GM12892 (cell line): ENCODE results near the gene BDP1.
"Not testable (repeated sequence)": the region's sequence is repeated elsewhere in the genome, so short reads cannot be mapped to it uniquely, and the experiment has no call there.

ENCODE experiments used
- POLR2A ChIP-seq: IDR thresholded peaks from 2 replicates; pipeline ENCODE4 v1.6.1; 2011; ENCODE audit warnings: low read depth, low read length, control low read depth
- POLR2AphosphoS5 ChIP-seq: IDR thresholded peaks from 2 replicates; pipeline ENCODE4 v1.6.1; 2011; ENCODE audit warnings: low read depth, low read length, control low read depth

DNA sequence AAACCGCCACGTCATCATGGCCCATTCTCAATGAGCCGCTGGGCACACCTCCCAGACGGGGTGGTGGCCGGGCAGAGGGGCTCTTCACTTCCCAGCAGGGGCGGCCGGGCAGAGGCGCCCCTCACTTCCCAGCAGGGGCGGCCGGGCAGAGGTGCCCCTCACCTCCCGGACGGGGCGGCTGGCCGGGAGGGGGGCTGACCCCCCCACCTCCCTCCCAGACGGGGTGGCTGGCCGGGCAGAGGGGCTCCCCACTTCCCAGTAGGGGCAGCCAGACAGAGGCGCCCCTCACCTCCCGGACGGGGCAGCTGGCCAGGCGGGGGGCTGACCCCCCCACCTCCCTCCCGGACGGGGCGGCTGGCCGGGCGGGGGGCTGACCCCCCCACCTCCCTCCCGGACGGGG lies 96.1 kb downstream of the BDP1 start:
- TF ChIP-seq POLR2AphosphoS5, POLR2A: not testable (repeated sequence)
